HL-60 (cell line): Measurements from ENCODE around the gene ZNF609.

Source experiments
- REST ChIP-seq: IDR thresholded peaks from 2 replicates; pipeline ENCODE4 v1.6.1; 2012; ENCODE audit warnings: low read depth; ENCODE audit not compliant: insufficient replicate concordance
- TF ChIP-seq, protein P1 (sequence below): IDR thresholded peaks from one replicate; pipeline ENCODE4 v1.5.1; 2011; ENCODE audit warnings: low read length, control low read depth, inconsistent platforms; ENCODE audit not compliant: insufficient read depth

GRCh38 chr15:64618138-64618537, 157.8 kb downstream of the ZNF609 start:
- TF ChIP-seq, protein P1, sequence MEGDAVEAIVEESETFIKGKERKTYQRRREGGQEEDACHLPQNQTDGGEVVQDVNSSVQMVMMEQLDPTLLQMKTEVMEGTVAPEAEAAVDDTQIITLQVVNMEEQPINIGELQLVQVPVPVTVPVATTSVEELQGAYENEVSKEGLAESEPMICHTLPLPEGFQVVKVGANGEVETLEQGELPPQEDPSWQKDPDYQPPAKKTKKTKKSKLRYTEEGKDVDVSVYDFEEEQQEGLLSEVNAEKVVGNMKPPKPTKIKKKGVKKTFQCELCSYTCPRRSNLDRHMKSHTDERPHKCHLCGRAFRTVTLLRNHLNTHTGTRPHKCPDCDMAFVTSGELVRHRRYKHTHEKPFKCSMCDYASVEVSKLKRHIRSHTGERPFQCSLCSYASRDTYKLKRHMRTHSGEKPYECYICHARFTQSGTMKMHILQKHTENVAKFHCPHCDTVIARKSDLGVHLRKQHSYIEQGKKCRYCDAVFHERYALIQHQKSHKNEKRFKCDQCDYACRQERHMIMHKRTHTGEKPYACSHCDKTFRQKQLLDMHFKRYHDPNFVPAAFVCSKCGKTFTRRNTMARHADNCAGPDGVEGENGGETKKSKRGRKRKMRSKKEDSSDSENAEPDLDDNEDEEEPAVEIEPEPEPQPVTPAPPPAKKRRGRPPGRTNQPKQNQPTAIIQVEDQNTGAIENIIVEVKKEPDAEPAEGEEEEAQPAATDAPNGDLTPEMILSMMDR, result no peak
- no peak for TF ChIP-seq REST
